Erythroblast (primary cell): Measurements from ENCODE around the gene SPDYE6.
"Not testable (repeated sequence)": the region's sequence is repeated elsewhere in the genome, so short reads cannot be mapped to it uniquely, and the experiment has no call there.

Source experiments
- GATA1 ChIP-seq: IDR thresholded peaks from 2 replicates; pipeline ENCODE4 v1.6.1; 2011; ENCODE audit warnings: low read depth, mild to moderate bottlenecking, control low read depth, low read length, moderate library complexity
- POLR2A ChIP-seq: IDR thresholded peaks from 2 replicates; pipeline ENCODE4 v1.6.1; 2011; ENCODE audit warnings: mild to moderate bottlenecking, low read length

DNA sequence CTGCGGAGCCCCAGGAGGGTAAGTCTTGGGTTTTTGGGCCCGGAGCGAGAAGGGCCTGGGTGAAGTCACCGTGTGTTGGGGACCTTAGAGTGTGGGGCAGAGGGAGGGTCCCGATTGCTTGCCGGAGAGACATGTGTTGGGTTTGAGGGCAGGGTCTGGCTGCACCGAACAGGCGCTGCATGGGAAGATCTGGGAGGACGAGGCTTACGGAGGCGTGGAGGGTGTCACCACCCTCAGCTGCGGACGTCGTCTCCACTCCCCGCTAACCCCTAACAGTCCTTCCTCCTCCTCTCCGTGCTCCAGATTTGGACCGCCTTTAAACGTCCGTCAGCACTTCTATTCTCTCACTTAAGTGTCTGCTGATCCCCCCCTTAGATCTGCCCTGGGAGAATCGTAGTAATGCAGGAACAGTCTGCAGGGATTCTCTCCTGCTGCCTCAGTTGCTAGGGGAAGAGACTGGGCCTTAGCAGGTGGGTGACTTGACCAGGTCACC is 8.2 kb upstream of the SPDYE6 start:
- not testable (repeated sequence) for TF ChIP-seq POLR2A, GATA1
